NCI-H526 treated with DMSO at 0.1 percent for 48 hours (cell line): Measurements from ENCODE around the gene NUP107.

ENCODE experiments used
- DNase-seq: peaks from one replicate; lab custom pipeline; 2025; lab: John Stamatoyannopoulos, UW

Gene NUP107

DNA sequence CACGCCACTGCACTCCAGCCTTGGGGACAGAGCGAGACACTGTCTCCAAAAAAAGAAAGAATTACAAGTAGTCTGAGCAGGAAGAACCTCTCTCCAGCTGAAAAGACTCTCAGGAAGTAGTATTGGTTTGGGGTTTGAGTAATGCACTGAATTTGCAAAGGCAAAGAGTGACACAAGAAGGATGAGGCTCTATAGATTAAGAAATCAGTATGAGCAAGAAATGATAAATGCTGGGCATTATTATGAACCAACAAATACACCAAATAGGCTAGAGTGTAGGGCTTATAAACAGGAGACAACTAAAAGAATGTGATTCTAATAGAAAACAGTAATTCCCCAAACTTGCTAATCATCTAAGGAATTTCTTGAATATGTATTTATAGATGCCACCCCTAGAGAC is 56.6 kb downstream of the NUP107 start:
- no peak for DNase-seq

DNA sequence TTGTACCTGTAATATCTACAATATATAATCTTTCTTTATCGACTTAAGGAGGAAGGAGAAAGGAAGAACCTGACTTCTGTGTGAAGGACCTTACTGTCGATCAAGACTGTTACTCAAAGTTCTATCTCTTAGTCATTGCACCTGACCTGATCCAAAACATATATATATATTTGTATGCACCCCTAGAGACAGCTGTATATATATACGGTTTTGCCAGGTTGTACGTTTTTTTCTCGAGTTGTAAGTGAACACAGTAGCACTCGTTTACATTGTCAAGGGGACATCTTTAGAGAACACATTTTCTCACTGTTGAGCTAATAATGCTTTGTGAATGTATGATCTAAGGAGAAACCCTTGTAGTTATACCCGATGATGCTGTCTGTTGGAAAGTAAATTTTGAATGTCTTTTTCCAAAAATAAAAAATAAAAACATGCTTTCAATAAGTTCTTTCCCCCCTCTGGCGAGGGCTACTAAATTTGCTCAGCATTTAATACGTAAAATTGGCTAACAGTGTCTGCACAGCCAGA is 58.7 kb downstream of the NUP107 start:
- DNase-seq: peak; percentile 30

DNA sequence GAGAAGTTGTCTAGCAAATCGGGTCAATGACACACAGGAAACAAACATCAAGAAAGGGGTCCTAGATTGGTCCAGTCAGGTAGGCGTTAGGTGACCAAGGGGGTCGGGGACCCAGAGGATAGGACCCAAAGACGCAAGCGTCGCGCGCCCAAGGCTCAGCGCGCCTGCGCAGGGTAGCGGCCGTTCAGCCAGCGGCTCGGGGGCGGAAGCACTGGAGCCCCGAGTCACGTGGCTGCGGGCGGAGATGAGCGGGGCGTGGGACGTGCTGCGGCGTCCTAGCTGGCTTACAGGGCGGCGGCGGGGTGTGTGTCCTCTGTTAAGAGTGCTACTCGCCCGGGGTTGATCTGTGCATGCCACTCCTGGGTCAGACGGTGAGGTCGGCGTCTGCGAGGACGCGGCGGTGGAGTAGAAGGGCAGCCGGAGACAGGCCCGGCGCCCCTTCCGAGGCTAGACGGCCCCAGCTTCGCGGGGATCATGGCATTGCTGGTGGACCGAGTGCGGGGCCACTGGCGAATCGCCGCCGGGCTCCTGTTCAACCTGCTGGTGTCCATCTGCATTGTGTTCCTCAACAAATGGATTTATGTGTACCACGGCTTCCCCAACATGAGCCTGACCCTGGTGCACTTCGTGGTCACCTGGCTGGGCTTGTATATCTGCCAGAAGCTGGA is 59.3 kb downstream of the NUP107 start, which contains the start of gene SLC35E3:
SLC35E3 (plus strand) TSS at position 273 of the 668 bp plus-strand sequence; CDS start at position 475, 202 bp downstream.
- peak; percentile 82 for DNase-seq

DNA sequence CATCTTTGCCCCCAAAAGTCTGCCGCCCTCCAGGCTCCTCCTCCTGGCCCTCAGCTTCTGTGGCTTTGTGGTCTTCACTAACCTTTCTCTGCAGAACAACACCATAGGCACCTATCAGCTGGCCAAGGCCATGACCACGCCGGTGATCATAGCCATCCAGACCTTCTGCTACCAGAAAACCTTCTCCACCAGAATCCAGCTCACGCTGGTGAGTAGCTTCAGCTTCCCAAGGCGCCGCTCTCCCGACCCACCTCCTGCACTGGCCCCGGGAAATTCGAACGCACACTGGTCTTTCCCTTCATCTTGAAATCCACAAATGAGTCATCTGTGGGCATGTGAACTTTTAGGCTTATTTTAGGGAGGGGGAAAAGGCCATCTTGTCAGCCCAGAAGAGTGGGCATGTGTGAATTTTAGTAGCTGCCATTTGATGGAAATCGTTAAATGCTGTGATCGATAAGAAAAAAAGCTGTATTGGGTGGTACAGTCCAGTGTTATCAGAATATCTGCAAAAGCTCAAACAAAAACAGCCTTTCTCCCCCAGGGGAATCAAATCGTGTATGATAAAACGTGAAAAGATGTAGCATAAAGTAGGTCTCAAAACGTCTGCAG is 59.9 kb downstream of the NUP107 start:
- no peak for DNase-seq

DNA sequence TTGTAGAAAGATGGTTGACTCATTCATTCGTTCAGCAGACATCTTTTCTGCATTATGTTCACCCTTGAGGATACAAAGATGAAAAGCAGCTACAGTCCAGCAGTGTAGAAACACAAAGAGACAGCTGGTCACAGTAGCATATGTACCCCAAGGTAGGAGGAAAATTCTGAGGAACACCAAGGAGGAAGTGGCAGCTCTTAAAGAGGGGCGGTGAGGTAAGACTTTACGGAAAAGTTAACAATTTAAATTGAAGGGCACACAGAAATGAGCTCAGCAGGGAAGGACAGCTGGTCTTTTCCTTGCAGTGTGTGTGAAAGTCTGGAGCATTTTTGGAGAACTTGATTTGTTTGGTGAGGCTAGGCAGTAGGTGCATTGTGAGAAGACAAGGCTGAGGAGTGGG is 62.7 kb downstream of the NUP107 start:
- DNase-seq: no peak

DNA sequence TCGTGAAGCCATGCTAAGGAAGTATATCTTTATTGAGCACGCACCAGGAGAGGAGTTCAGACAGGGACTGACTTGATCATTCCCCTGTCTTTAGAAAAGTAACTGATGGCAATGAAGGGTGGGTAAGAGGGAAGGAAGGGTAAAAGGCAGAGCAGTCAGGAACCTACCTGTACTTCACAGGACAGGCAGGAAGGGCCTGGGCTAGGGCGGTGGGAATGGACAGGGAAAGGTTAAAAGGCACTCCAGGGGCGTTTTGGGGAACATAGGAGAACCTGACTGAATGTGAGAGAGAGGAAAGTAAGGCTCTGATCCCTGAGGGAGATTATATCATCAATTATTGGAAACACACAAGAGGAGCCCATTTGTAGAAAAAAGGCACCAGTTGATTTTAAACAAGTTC is 63.1 kb downstream of the NUP107 start:
- DNase-seq: no peak

DNA sequence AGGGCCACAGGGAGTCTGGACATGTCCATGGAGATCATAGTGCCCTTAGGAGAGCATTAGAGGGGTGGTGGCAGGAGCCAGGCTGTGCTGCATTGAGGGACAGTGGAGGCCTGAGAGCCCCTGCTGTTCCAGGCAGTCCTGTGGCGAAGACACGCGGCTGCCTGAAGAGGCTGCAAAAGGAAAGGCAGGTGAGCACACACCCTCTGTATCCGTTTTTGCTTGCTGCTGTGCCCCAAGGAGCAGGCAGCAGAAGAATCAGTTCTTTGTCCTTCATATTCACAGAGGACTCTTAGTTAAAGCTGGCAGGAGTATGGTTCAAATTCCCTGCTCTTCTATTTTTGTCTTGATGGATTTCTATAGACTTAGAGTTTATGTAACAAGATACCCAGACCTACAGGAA is 63.7 kb downstream of the NUP107 start:
- no peak for DNase-seq

DNA sequence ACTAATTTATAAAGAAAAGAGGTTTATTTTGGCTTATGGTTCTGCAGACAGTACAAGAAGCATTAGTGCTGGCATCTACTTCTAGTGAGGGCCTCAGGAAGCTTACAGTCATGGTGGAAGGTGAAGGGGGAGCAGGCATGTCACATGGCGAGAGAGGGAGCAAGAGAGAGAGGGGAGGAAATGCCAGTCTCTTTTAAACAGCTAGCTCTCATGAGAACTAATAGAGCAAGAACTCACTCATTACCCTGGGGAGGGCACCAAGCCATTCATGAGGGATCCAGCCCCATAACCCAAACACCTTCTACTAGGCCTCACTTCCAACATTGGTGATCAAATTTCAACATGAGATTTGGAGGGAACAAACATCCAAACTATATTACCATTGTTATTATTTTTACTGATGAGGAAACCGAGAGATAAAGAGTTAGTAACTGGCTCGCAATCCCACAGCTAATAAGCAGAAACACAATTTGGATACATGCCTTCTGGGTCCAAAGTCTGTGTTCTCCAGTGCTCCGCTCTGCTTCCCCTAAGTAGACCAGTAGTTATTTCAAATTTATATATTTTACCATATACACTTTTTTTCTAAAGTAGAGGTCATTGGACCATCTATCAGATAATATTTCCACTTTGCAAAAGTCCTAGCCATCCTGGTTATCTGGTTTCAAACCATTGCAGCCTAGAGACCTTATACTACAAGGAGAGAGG is 68.9 kb downstream of the NUP107 start:
- DNase-seq: no peak

DNA sequence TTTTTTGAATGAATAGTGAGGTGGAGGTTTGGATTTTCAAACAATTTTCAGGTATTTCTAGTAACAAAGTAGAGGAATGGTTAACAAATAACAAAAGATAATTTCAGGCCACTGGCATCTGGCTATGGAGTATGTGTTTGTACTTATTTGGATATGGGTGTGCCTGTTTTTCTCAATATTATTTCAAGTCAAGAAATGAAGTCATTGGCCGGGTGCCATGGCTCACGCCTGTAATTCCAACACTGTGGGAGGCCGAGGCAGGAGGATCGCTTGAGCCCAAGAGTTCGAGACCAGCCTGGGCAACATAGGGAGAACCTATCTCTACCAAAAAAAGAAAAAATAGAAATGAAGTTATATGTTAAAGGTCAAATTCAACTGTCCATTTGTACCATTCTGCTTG is 73.1 kb downstream of the NUP107 start:
- no peak for DNase-seq

DNA sequence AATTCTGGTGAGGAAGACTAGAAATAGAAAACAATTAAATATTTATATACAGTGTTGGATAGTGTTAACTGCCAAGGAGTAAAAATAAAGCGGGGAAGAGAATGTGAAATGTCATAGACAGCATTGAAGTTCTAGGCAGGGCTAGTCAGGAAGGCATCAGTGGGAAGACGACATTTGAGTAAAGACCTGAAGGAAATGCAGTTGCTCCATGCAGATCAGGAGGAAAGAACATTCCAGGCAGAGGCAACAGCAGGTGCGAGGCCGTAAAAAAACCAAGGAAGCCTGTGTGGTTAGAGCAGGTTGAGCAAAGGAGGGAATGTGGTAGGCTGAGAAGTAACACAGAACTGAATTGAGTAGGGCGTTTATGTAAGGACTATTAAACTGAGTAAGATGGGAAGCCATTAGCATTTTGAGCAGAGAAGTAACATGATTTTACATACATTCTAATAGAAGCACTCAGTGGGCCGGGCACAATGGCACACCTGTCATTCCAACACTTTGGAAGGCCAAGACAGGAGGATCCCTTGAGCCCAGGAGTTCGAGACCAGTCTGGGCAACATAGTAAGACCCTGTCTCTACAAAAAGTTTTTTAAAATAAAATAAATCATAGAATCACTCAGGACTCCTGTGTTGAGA is 74.1 kb downstream of the NUP107 start:
- DNase-seq: no peak

DNA sequence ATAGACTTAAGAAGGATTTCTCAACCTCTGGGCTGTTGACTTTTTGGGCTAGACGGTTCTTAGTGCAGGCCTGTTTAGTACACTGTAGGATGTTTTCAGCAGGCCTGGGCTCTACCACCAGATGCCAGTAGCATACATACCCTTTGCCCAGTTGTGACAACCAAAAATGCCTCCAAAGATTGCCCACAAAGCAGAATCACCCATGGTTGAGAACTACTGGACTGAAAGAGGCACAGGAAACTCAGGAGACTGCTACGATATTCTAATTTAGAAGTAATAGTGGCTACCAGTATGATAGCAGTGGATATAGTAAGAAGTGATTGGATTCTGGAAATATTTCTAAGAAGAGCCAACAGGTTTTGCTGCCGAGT is 74.6 kb downstream of the NUP107 start:
- DNase-seq: no peak

DNA sequence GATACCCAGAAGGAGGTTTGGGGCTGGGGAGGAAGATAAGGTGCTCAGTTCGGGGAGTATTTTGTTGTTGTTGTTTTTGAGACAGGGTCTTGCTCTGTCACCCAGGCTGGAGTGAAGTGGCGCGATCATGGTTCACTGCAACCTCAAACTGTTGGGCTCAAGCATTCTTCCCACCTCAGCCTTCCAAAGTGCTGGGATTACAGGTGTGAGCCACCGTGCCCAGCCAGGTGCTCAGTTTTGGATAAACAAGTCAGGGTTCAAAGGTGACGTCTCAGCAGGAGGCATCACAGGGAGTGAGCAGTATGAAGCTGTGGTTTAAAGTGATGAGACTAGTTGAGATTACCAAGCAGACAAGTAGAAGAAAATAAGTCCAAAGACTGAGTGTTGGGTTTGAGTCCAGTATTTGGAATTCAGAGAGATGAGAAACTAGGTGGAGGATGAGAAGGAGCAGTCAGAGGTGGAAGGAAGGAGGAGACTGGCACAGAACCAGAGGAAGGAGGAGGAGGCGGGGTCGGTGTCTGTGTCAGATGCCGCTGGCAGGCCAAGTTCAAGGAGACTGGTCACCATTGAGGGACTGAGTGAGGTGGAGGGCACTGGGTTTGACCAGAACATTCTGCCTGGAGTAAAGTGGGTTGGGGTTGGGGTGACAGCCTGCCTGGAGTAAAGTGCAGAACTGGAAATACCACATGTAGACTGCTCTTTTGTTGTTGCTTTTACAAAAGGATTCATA is 75.3 kb downstream of the NUP107 start:
- DNase-seq: no peak

DNA sequence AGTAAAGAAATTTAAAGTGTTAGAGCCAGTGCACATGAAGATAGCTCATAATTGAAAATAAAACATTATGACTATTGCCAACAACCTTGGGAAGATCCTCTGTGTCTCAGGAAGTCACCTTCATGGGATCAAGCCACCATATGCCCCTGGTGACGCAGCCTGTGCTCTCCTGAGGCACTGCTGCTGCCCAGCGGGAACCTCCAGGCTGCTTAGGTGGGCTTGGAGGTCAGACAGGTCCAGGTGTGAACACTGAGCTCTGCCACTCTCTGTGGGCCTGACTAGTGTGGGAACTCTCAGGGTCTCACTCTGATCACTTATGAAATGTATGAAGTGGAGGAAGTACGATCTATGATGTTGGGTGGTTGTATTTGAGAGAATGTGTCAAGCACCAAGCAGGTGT is 75.9 kb downstream of the NUP107 start:
- DNase-seq: no peak

DNA sequence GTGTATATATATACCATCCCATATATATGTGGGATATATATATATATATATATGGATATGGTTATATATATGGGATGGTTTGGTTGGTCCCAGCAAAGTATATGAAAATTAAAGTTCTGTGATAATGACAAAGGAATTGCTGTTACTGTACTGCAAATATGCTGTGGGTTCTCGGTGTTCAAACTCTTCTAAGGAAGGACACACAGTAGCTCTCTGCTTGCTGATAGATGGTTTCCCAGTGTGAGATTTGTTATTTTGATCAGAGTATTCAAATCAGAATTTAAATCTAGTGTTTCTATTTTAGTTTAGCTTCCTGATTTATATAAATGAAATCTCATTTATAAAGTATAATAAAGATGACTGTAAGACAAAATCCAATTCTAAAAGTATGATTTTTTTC is 78.9 kb downstream of the NUP107 start:
- DNase-seq: no peak

DNA sequence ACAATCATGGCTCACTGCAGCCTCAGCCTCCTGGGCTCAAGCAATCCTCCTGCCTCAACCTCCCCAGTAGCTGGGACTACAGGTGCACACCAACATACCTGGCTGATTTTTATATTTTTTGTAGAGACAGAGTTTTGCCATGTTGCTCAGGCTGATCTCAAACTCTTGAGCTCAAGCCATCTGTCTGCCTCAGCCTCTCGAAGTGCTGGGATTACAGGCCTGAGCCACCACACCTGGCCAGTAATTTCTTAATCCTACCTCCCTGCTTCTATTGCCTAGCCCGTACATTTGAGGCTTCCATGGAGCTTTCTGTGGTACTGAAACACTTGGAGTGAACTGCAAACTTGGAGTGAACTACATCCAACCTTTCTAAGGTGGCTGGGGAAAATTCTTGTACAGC is 79.9 kb downstream of the NUP107 start:
- no peak for DNase-seq

DNA sequence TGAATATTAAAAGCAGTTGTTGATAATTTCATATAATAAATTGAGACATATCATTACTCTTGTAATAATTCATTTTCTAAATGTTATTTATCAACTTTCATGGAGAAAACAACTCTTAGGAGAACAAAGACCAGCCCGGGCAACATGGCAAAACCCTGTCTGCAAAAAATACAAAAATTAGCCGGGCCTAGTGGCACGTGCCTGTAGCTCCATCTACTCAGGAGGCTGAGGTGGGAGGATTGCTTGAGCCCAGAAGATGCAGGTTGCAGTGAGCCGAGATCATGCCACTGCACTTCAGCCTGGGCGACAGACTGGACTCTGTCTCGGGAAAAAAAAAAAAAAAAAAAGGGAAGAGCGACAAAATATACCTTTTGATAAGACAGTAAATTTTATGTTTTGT is 80.4 kb downstream of the NUP107 start:
- no peak for DNase-seq

DNA sequence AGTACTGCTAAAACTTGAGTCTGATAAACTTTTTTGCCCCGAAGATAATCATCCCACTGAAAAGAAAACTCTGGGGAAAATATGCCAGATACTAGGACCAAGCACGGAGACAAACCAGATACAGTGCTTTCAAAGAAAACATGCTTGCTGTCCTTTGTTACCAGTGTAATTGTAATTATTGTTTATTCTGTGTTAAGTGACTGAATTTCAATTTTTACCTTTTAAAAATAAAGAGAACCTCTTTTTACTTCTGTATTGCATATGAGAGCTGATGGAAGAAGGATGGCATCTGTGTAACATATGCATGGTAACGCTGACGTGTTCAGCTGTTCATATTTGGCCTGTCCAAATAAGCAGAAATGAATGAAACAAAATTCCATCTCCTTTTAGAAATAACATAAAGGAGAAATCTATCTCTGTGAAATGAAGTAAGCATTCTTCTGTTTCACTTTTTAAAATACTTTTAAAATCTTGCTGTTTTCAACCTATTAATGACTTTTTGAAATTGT is 81.7 kb downstream of the NUP107 start:
- no peak for DNase-seq

DNA sequence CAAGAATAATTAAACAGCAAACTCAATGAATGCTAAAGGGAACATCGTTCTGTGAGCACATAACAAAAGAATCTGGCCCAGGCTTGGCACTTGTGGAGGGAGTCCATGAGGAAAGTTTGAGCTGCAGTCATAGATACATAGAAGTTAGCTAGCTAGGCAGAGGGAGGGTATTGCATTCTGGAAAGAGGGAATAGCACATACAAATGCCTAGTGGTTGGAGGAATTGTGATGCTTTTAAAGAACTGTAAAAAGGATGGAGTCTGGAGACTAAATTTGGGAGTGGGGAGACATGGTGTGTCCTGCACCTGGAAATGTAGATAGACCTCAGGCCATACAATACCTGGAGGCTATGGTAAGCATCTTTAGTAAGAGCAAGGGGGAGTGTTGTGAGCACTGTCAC is 83.2 kb downstream of the NUP107 start:
- no peak for DNase-seq

DNA sequence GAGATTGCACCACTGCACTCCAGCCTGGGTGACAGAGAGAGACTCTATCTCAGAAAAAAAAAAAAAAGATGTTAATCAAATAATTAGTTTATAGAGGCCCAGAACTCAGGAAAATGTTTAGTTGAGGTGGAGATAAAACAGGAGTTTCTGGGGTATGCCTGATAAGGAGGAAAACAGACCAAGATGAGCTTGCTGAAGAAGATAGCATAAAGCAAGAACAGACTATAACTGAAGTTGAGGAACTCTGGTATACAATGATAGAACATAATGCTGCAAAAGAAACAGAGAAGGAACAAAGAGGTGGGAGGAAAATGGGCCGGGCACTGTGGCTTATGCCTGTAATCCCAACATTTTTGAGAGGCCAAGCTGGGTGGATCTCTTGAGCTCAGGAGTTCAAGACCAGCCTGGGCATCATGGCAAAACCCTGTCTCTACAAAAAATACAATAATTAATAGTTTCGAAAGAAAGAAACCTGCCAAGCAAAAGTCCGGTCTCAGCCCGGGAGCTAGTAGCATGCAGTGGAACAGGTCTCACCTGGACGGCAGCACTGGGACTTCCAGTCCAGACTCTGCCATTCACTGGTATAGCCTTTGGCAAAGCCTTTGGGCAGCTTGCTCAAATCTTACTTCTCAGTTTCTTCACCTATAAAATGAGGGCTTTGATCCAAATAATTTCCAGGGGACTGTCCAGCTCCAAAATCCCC is 84.6 kb downstream of the NUP107 start:
- no peak for DNase-seq

DNA sequence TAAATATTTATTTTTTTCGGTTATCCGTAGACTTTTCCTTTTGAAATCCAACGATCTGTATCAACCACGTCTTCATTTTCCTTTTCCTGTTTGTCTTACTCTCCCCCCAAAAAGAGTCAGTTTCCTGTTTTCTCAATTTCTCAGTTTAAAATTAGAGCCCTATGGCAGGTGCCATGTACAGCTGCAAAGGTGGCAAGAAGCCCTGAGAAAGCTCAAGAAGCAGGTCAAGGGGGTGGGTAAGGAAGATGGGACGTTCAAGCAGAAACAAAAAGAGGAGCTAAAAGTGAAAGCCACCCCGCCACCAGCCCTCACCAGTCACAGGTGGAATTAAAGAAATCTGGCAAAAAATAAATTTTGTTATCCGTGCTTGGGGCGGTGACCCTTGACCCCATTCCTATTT is 85.9 kb downstream of the NUP107 start:
- no peak for DNase-seq

DNA sequence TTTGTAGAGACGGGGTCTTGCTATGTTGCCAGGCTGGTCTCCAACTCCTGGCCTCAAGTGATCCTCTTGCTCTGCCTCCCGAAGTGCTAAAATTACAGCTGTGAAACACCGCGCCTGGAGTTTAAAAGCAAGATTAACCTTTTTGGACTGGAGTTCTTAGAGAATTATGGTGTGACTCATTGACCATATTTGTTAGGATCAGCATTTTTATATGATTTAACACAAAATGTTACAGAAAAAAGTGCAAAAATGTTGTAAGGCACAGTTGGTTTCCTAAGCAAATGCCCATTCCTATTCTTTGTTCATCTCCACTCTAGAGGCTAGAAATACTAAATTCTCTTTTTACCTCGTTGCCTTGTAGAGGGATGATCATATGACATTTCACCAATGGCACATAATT is 86.8 kb downstream of the NUP107 start:
- no peak for DNase-seq
